ENCODE results near the gene PRSS27. TPM values are rescaled to one million over a fixed set of nuclear protein-coding genes. Genes with fewer than 3 reads are reported as not detected.

Gene PRSS27
- 0.89 to 1.7 TPM (median 1.5 TPM) in 5 replicates for total RNA-seq (2022; extraction: Qiagen RNA extraction)

GRCh38 chr16:2720064-2720457, at the start of gene PRSS27:
Gene PRSS27, minus strand, starts transcription at chr16:2720224. Its CDS starts 64 bp downstream, at chr16:2720160.

DNA sequence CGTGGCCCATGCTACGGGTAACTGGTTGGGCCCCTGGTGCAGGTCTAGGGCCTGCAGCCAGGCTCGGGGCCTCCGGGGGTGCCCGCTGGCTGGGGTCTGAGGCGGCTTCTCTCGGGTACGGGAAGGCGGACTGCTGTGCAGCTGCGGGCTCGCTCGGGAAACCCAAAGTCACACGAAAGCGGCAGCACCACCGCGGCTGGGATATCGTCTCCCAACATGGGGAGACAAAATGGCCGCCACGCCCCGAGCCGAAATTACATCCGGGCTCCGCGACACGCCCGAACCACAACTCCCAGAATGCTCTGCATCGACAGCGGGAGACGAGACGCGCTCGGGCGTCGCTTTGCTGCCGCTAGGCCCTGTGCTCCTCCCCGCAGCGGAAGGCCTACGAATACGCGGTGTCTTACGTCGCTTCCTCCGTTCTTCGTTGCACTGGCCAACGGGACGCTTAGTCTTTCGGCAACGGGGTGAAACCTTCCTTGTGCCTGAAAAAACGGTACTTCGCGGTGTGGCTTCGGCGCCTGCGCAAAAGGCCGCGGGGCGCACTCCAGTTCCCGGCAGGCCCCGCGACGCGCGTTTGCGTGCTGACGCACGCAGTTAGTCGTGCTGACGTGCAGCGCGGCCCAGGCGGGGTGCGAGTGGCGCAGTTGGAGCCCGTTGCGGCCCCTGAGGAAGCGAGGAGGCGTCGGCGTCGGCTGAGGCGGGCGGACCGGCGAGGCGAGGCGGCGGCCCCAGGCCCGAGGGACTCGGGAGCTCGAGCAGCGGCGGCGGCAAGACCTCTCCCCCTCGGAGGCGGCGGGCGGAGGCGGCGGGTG, 32.2 kb upstream of the PRSS27 start, which contains the start of gene SRRM2:
Gene SRRM2, plus strand, starts transcription at position 604 of the 815 bp plus-strand sequence. CDS start 3,727 bp downstream, outside the sequence.

GRCh38 chr16:2682209-2683021, 37.6 kb downstream of the PRSS27 start, which contains the start of gene KCTD5:
Gene KCTD5, plus strand, starts transcription at chr16:2682523. Its CDS starts 26 bp downstream, at chr16:2682549.

Other genes starting within 250 kb of the PRSS27 start
- gene NTN3, start 248.9 kb downstream of the PRSS27 start, total RNA-seq (2022; extraction: Qiagen RNA extraction) = 0.05 to 0.07 TPM in 2 of 5 replicates, not detected in the others
- 6.3 to 9.5 TPM (median 8.6 TPM) in 5 replicates for gene TBC1D24, start 245.1 kb downstream of the PRSS27 start, total RNA-seq (2022; extraction: Qiagen RNA extraction)
- gene ATP6V0C, start 206.3 kb downstream of the PRSS27 start, total RNA-seq (2022; extraction: Qiagen RNA extraction) = 148 to 313 TPM (median 244 TPM) in 5 replicates
- 16.1 to 31.7 TPM (median 29.1 TPM) in 5 replicates for gene AMDHD2, start 199.9 kb downstream of the PRSS27 start, total RNA-seq (2022; extraction: Qiagen RNA extraction)
- gene CEMP1, start 188.8 kb downstream of the PRSS27 start, total RNA-seq (2022; extraction: Qiagen RNA extraction) = 0.07 to 0.13 TPM (median 0.08 TPM) in 3 of 5 replicates, not detected in the others
- gene PDPK1, start 182.2 kb downstream of the PRSS27 start, total RNA-seq (2022; extraction: Qiagen RNA extraction) = 20.2 to 23.8 TPM (median 21.2 TPM) in 5 replicates
- gene KCTD5, start 37.7 kb downstream of the PRSS27 start, total RNA-seq (2022; extraction: Qiagen RNA extraction) = 34.8 to 46.0 TPM (median 43.1 TPM) in 5 replicates
- 298 to 435 TPM (median 394 TPM) in 5 replicates for gene SRRM2, start 32.4 kb upstream of the PRSS27 start, total RNA-seq (2022; extraction: Qiagen RNA extraction)
- gene ELOB, start 57.1 kb upstream of the PRSS27 start, total RNA-seq (2022; extraction: Qiagen RNA extraction) = 441 to 526 TPM (median 493 TPM) in 5 replicates
- not detected in 5 replicates for gene PRSS33, start 67.3 kb upstream of the PRSS27 start, total RNA-seq (2022; extraction: Qiagen RNA extraction)
- gene PRSS41, start 78.2 kb upstream of the PRSS27 start, total RNA-seq (2022; extraction: Qiagen RNA extraction) = not detected in 5 replicates
- gene PRSS21, start 97.0 kb upstream of the PRSS27 start, total RNA-seq (2022; extraction: Qiagen RNA extraction) = 0.14 to 0.35 TPM in 2 of 5 replicates, not detected in the others
- gene ZG16B, start 110.1 kb upstream of the PRSS27 start, total RNA-seq (2022; extraction: Qiagen RNA extraction) = 0.74 to 1.2 TPM (median 0.82 TPM) in 5 replicates
- gene PRSS22, start 137.9 kb upstream of the PRSS27 start, total RNA-seq (2022; extraction: Qiagen RNA extraction) = 1.2 to 2.8 TPM (median 2.4 TPM) in 5 replicates
- 47.2 to 60.5 TPM (median 56.0 TPM) in 5 replicates for gene FLYWCH2, start 163.0 kb upstream of the PRSS27 start, total RNA-seq (2022; extraction: Qiagen RNA extraction)
- 18.4 to 33.4 TPM (median 28.8 TPM) in 5 replicates for gene FLYWCH1, start 191.7 kb upstream of the PRSS27 start, total RNA-seq (2022; extraction: Qiagen RNA extraction)
- gene KREMEN2, start 244.1 kb upstream of the PRSS27 start, total RNA-seq (2022; extraction: Qiagen RNA extraction) = 0.74 to 2.4 TPM (median 2.2 TPM) in 5 replicates
- gene PAQR4, start 249.1 kb upstream of the PRSS27 start, total RNA-seq (2022; extraction: Qiagen RNA extraction) = 29.3 to 49.0 TPM (median 45.3 TPM) in 5 replicates

Data from A549 treated with CORT108297 at 1 μM for 4 hours (cell line).